HepG2 (cell line): ENCODE results near the gene GNMT. TPM values are rescaled to one million over a fixed set of nuclear protein-coding genes. Genes with fewer than 3 reads are reported as not detected.

Source experiments
- EED ChIP-seq: sonication (generic); formaldehyde crosslinking; IDR thresholded peaks from 2 replicates; pipeline ENCODE4 v1.5.0; 2020; ENCODE audit warnings: mild to moderate bottlenecking, missing genetic modification reagents
- GPBP1L1 ChIP-seq: sonication (generic); formaldehyde crosslinking; IDR thresholded peaks from 2 replicates; pipeline ENCODE4 v1.5.0; 2020; ENCODE audit warnings: mild to moderate bottlenecking, missing genetic modification reagents
- PHF5A ChIP-seq: IDR thresholded peaks from one replicate; pipeline ENCODE4 v1.6.1; 2018; ENCODE audit warnings: low read depth, missing genetic modification reagents; ENCODE audit not compliant: unreplicated experiment
- POLR2A ChIP-seq, 2 experiments: IDR thresholded peaks; 2 replicates each; pipeline ENCODE4 v1.6.1; 2011; ENCODE audit warnings: low read depth in 2 of 2, low read length in 2 of 2, mild to moderate bottlenecking in 1 of 2, moderate library complexity in 1 of 2; ENCODE audit not compliant: insufficient read depth in 1 of 2
- THYN1 ChIP-seq: sonication (generic); formaldehyde crosslinking; IDR thresholded peaks from 2 replicates; pipeline ENCODE4 v1.8.1; 2023; ENCODE audit warnings: low read depth, mild to moderate bottlenecking, moderate library complexity, missing genetic modification reagents, borderline replicate concordance
- ZBTB44 ChIP-seq: sonication (generic); formaldehyde crosslinking; IDR thresholded peaks from 2 replicates; pipeline ENCODE4 v1.4.0; 2020; ENCODE audit warnings: missing genetic modification reagents
- ZC3H13 ChIP-seq: sonication (generic); formaldehyde crosslinking; IDR thresholded peaks from 2 replicates; pipeline ENCODE4 v1.8.1; 2023; ENCODE audit warnings: mild to moderate bottlenecking, missing genetic modification reagents, moderate library complexity
- ZNF256 ChIP-seq: sonication (generic); formaldehyde crosslinking; conservative IDR thresholded peaks from 2 replicates; pipeline ENCODE4 v1.4.0; 2020; ENCODE audit warnings: missing genetic modification reagents
- ZNF260 ChIP-seq: sonication (generic); formaldehyde crosslinking; IDR thresholded peaks from 2 replicates; pipeline ENCODE4 v1.4.0; 2020; ENCODE audit warnings: missing genetic modification reagents, low read depth, mild to moderate bottlenecking, borderline replicate concordance
- ZNF34 ChIP-seq: sonication (generic); formaldehyde crosslinking; IDR thresholded peaks from 2 replicates; pipeline ENCODE4 v1.4.0; 2020; ENCODE audit warnings: mild to moderate bottlenecking, missing genetic modification reagents, borderline replicate concordance
- ZNF407 ChIP-seq: sonication (generic); formaldehyde crosslinking; IDR thresholded peaks from one replicate; pipeline ENCODE4 v1.5.1; 2020; ENCODE audit warnings: mild to moderate bottlenecking, missing genetic modification reagents; ENCODE audit errors: not compliant biosample characterization
- ZNF431 ChIP-seq: sonication (generic); formaldehyde crosslinking; IDR thresholded peaks from 2 replicates; pipeline ENCODE4 v1.9.0; 2022; ENCODE audit warnings: missing genetic modification reagents, low read depth, mild to moderate bottlenecking, borderline replicate concordance
- ZNF510 ChIP-seq: sonication (generic); formaldehyde crosslinking; IDR thresholded peaks from 2 replicates; pipeline ENCODE4 v1.4.0; 2020; ENCODE audit warnings: low read depth, mild to moderate bottlenecking, missing genetic modification reagents
- ZNF530 ChIP-seq: sonication (generic); formaldehyde crosslinking; IDR thresholded peaks from 2 replicates; pipeline ENCODE4 v1.5.0; 2020; ENCODE audit warnings: low read depth, mild to moderate bottlenecking, missing genetic modification reagents
- polyA plus RNA-seq, 8 experiments: library from polyadenylated mRNA; depleted of rRNA in 3 of 8; stranded (reverse) in 7 of 8; unstranded in 1 of 8; fragments of >200 nt; fragmentation: Illumina TruSeq in 4 of 8; extraction: Trizol in 4 of 8; gene quantifications; 2 replicates each; pipeline versions ENCODE4 v1.2.1 to v1.2.3, GENCODE V29; 2011 to 2016; ENCODE audit warnings: low read depth in 4 of 8, missing spikeins in 1 of 8, mixed read lengths in 1 of 8; ENCODE audit not compliant: insufficient read depth in 1 of 8
- total RNA-seq, 5 experiments: library from RNA; depleted of rRNA; stranded (reverse); fragments of >200 nt; fragmentation: Illumina TruSeq; extraction: Trizol; gene quantifications; 2 replicates each; pipeline ENCODE4 v1.2.3, GENCODE V29; 2016; ENCODE audit warnings: low read depth in 1 of 5
- TF ChIP-seq, protein P1 (sequence below): IDR thresholded peaks from 2 replicates; pipeline ENCODE4 v1.6.1; 2016; ENCODE audit warnings: low read depth, control low read depth

The GNMT gene
- total and polyA plus RNA-seq, 2 of the 13 experiments (the other 11 are each of a cell fraction or from before 2014, with no cell fraction given), result 2.8 to 7.0 TPM

GRCh38 chr6:42928986-42929820, 31.4 kb upstream of the GNMT start, which contains the start of gene CNPY3 (continued):
- peak; percentile 99 for TF ChIP-seq ZNF510 (CRISPR knock-in tag)
- peak; percentile 96 for TF ChIP-seq ZNF407 (CRISPR knock-in tag)
- TF ChIP-seq ZNF260 (CRISPR knock-in tag), result no peak
- peak; percentile 96; the same call in 1 of the 2 replicates for TF ChIP-seq ZNF431 (CRISPR knock-in tag)
- TF ChIP-seq ZNF34 (CRISPR knock-in tag), result peak; percentile 95; the same call in 1 of the 2 replicates
- TF ChIP-seq POLR2A (IDR thresholded peaks at IDR 0.05; ENCODE audit: insufficient read depth in 1 of 2, low read depth in 2 of 2, low read length in 2 of 2), result peak; percentile 70 to 74
- no peak for TF ChIP-seq ZBTB44 (CRISPR knock-in tag)
- TF ChIP-seq THYN1 (CRISPR knock-in tag), result peak; percentile 99
- TF ChIP-seq PHF5A (CRISPR knock-in tag), result peak; percentile 88
- TF ChIP-seq ZC3H13 (CRISPR knock-in tag), result peak; percentile 99
- peak; percentile 84; the same call in 1 of the 2 replicates for TF ChIP-seq ZNF530 (CRISPR knock-in tag)
- peak; percentile 81 for TF ChIP-seq EED
- TF ChIP-seq, protein P1, sequence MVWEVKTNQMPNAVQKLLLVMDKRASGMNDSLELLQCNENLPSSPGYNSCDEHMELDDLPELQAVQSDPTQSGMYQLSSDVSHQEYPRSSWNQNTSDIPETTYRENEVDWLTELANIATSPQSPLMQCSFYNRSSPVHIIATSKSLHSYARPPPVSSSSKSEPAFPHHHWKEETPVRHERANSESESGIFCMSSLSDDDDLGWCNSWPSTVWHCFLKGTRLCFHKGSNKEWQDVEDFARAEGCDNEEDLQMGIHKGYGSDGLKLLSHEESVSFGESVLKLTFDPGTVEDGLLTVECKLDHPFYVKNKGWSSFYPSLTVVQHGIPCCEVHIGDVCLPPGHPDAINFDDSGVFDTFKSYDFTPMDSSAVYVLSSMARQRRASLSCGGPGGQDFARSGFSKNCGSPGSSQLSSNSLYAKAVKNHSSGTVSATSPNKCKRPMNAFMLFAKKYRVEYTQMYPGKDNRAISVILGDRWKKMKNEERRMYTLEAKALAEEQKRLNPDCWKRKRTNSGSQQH (CRISPR knock-in tag), result peak; percentile 85
- TF ChIP-seq ZNF256 (CRISPR knock-in tag), result peak; percentile 78
- no peak for TF ChIP-seq GPBP1L1 (CRISPR knock-in tag)
